Activated T-cell treated with anti-CD3 and anti-CD28 coated beads for 4 hours (primary cell): ENCODE data around the gene TRABD2B.

Experiments
- DNase-seq: peaks from one replicate; pipeline ENCODE4 v3.0.0-alpha.2; 2020

TRABD2B gene

DNA sequence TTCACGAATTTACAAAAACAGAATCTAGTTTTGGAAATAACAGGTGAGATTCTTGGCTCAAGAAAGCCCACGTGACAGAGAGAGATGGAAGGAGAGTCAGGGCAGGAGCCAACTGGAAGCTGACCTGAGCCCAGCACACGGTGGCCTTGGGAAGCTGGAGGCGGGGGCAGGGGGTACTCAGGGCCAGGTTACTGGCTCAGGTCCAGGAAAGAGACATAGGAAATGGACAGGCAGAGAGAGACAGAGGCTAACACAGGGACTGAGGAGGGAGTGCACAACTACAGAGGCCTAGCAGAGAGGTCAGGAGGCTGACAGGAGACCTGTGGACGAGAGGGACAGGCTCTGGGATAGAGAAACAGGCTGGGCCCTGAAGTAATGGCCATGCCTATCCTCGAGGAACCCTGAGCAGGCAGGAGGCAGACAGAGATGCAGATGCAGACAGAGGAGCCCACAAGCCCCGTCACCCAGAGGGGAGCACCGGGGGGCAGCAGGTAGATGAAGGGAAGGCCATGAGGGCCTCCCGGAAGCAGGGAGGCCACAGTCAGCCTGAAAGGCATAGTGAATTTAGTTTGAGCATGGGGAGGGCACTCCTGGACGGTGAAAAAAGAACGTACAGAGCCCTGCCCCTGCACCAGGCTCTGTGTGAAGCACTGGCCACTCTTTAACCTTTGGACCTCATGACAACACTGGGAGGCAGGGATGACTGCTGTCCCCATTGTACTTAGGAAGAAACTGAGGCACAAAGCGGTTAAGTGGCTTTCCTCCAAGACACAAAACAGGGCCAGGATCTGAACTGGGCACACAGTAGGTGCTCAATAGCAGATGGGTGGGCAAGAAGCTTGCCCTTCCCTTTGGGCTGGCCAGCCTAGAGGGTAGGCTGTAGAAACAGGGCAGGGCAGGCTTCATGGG, 230.1 kb downstream of the TRABD2B start:
- no peak for DNase-seq

GRCh38 chr1:47765742-47766485, 231.3 kb downstream of the TRABD2B start:
- no peak for DNase-seq

DNA sequence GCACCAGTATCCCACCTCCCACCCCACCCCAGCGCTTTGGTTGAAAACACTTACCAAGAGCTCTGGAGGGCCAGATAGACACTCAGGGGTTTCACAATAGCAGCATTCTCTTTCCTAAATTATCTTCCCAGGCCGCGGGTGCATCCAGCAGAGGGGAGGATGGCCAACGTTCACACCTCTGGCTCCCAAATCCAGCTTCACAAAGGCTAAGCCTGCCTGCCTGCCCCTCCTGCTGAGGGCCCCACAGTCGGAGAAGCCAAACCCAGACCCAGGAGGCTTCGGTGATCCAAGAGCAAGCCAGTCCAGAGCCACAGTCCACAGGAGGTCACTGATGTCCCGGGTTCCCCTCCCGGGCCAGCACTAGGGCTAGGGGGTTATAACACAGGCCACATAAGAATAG, 231.9 kb downstream of the TRABD2B start:
- DNase-seq, result no peak

DNA sequence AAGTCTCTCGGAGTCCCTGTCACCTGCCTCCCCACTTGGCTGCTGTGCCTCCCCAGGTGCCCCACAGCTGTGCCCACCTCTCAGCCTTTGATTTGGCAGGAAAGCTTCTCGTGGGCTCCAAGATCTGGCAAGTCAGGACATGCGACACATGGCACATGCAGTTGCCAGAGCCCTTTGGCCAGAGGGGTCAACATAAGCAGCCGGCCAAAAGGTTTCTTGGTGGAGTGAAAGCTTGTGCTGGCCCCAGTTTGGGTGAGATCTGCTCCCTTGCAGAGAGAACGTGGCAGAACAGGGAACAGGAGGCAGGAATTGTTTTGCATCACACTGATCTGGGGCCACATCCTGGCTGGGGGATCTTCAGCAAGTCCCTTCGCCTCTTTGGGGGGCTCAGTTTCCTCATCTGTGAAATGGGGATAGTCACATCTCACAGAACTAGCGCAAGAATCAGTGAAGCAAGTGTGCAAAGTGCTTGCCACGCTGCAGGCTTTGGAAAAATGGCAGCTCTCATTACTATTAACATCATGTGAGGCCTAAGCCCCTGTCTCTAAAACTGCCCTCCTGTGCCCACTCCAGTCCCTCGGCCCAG, 232.6 kb downstream of the TRABD2B start:
- no peak for DNase-seq

- DNase-seq, result no peak
Measured at GRCh38 chr1:47763591-47764171, 233.5 kb downstream of the TRABD2B start.

- no peak for DNase-seq
Measured at GRCh38 chr1:47761974-47762373, 235.2 kb downstream of the TRABD2B start.

- DNase-seq, result no peak
Measured at GRCh38 chr1:47761201-47761930, 235.8 kb downstream of the TRABD2B start.

GRCh38 chr1:47759936-47760629, 237.1 kb downstream of the TRABD2B start:
- DNase-seq, result no peak

DNA sequence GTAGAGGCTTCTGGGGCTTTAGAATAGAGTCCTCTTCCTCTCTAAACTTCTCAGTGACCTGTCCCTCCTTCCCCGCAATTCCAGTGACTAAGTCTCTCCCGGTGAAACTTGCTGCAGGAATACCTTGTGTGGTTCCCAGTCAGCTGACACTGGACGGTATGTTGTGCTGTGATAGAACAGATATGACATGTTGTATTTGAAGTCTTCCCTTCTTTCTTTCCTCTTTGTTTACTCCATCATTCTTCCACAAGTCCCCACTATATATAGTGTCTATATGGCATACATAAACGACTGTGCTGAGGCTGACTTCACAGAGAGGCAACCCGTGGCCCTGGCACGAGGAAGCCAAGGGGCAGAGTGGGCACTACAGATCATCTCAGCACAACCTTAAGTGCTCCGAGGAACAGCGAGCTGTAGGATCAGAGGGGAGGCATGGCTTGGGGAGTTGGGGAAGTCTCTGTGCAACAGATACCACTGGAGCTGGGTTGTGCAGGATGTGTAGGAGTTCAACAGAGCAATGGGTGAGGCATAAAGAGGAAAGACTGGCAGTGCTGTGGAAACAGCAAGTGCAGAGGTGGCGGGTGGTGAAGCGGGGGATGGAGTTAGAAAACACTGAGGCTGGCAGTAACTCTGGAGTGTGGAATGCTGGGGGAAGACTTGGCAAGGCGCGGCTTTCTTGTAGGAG, 237.8 kb downstream of the TRABD2B start:
- DNase-seq, result no peak

- DNase-seq, result no peak
Measured at GRCh38 chr1:47758341-47759250, 238.6 kb downstream of the TRABD2B start.

- no peak for DNase-seq
Measured at GRCh38 chr1:47757226-47757975, 239.8 kb downstream of the TRABD2B start.

DNA sequence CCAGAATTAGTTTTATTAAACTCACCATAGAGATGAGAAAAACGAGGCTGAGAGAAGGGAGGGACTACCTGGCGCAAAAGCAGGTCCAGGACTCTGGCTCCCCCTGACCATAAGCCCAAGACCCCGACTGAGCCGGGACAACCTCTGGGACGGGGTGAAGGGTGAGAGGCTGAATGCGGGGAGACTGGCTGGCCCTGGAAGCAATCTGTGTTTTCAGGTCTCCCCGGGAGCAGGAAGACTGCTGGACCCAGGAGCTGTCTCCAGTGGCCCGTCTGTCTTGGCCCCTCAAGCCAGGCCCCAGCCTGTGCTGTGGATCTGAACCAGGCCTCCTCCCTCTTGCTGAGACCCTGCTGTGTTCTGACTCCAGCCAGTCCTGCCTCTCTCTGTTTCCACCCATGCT, 240.8 kb downstream of the TRABD2B start:
- no peak for DNase-seq

- DNase-seq, result no peak
Measured at GRCh38 chr1:47756006-47756405, 241.2 kb downstream of the TRABD2B start.

GRCh38 chr1:47755101-47755990, 241.8 kb downstream of the TRABD2B start:
- DNase-seq, result peak; percentile 24

DNA sequence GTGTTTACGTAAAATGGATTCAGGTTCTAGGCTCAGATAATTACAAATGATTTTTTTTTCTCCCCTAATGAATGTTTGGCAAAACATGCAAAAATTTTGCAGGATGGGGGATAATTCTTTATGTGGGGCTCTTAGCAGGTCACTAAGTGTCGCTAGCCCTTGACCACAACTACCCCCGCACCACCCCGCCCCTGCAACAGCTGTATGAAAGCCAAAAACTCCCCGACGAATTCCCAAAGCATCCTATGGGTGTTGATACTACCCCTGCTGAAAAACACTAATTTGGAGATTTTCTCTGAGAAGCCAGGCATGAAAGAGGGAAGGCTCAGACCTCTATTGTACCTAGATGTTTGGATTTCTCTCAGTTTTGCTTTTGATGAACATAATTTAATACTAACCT, 243.0 kb downstream of the TRABD2B start:
- no peak for DNase-seq

DNA sequence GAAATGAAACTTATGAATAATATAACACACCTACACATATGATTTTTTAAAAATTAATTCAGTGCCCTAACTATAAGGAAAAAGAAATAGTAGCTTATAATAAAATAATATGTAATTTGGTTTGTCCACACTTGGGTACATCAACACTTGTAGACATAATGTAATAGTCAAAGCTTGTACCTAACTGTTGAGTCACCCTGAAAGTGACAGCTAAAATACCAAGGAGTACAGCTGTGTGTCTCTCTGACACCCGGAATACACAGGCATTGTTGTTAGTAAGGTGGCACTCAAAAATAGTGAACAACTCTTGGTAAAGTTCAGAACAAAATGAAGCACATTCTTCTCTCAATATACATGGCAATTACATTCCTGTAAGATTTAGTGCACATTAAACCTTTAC, 243.4 kb downstream of the TRABD2B start:
- DNase-seq, result no peak

GRCh38 chr1:47752559-47752958, 244.6 kb downstream of the TRABD2B start:
- no peak for DNase-seq

DNA sequence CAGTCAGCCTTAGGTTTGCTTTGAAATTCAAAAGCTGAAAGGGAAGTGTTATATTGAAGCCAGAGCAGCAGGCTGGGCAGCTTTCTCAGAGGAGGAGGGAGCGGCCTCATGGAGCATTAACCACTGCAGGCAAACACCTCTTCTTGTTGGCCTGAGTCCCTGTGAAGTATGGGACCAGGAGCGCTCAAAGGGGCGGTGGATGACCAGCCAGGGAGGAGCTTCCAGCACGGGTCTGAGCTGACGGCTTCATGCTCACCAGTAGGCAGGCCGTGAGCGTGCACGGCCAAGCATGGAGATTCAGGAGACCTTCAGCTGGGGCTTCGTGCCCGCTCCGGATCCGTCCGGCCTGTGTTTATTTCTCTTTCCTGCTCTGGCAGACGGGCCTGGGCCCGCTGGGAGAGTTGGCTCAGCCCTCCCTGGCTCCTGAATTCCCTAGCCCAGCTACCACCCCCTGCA, 245.2 kb downstream of the TRABD2B start:
- DNase-seq, result no peak
